Right kidney (tissue), 1 donor: ENCODE results near the gene ADGRV1.
A peak's percentile ranks its signal among the peaks of the same experiment; 100 is the strongest.
"Not testable (repeated sequence)": the region's sequence is repeated elsewhere in the genome, so short reads cannot be mapped to it uniquely, and the experiment has no call there.

ENCODE experiments used
- DNase-seq: peaks from one replicate; pipeline ENCODE4 v3.0.0-alpha.2; 2016

ADGRV1 gene

GRCh38 chr5:90746119-90746518, 187.5 kb downstream of the ADGRV1 start:
- no peak for DNase-seq

GRCh38 chr5:90747175-90747574, 188.6 kb downstream of the ADGRV1 start:
- DNase-seq, result no peak

- DNase-seq, result no peak
Observed at GRCh38 chr5:90747693-90748092, 189.1 kb downstream of the ADGRV1 start.

GRCh38 chr5:90759119-90759518, 200.5 kb downstream of the ADGRV1 start:
- no peak for DNase-seq

- no peak for DNase-seq
Observed at GRCh38 chr5:90767710-90768109, 209.1 kb downstream of the ADGRV1 start.

- not testable (repeated sequence) for DNase-seq
Observed at GRCh38 chr5:90770006-90770541, 211.5 kb downstream of the ADGRV1 start.

- no peak for DNase-seq
Observed at GRCh38 chr5:90777959-90778358, 219.4 kb downstream of the ADGRV1 start.

- peak; percentile 16 for DNase-seq
Observed at GRCh38 chr5:90783460-90784333, 225.1 kb downstream of the ADGRV1 start.

GRCh38 chr5:90786756-90787155, 228.2 kb downstream of the ADGRV1 start:
- DNase-seq, result no peak

GRCh38 chr5:90792725-90793124, 234.1 kb downstream of the ADGRV1 start:
- DNase-seq, result no peak

- no peak for DNase-seq
Observed at GRCh38 chr5:90793183-90793582, 234.6 kb downstream of the ADGRV1 start.

- DNase-seq, result not testable (repeated sequence)
Observed at GRCh38 chr5:90796919-90797318, 238.3 kb downstream of the ADGRV1 start.

GRCh38 chr5:90800082-90800481, 241.5 kb downstream of the ADGRV1 start:
- not testable (repeated sequence) for DNase-seq

GRCh38 chr5:90800515-90800914, 241.9 kb downstream of the ADGRV1 start:
- not testable (repeated sequence) for DNase-seq

- peak; percentile 16 for DNase-seq
Observed at GRCh38 chr5:90802474-90803317, 244.1 kb downstream of the ADGRV1 start.

- no peak for DNase-seq
Observed at GRCh38 chr5:90803381-90803780, 244.8 kb downstream of the ADGRV1 start.

- no peak for DNase-seq
Observed at GRCh38 chr5:90803876-90804275, 245.3 kb downstream of the ADGRV1 start.

GRCh38 chr5:90807496-90807895, 248.9 kb downstream of the ADGRV1 start:
- DNase-seq, result no peak

- DNase-seq, result no peak
Observed at GRCh38 chr5:90809311-90810056, 250.9 kb downstream of the ADGRV1 start.

GRCh38 chr5:90810211-90810610, 251.6 kb downstream of the ADGRV1 start:
- no peak for DNase-seq

GRCh38 chr5:90813392-90813791, 254.8 kb downstream of the ADGRV1 start:
- no peak for DNase-seq

- DNase-seq, result not testable (repeated sequence)
Observed at GRCh38 chr5:90822062-90822461, 263.5 kb downstream of the ADGRV1 start.
